NT2/D1 (cell line): ENCODE results near the gene CCDC57.

ENCODE experiments used
- YY1 ChIP-seq: IDR thresholded peaks from 2 replicates; pipeline ENCODE4 v1.6.1; 2011; ENCODE audit not compliant: insufficient read length, insufficient read depth
- ZNF274 ChIP-seq: IDR thresholded peaks from 2 replicates; pipeline ENCODE4 v1.6.1; 2011; ENCODE audit warnings: mild to moderate bottlenecking, low read depth, low read length

GRCh38 chr17:82092628-82092994 lies 120.0 kb downstream of the CCDC57 start:
- TF ChIP-seq YY1 (no peak), ZNF274 (no peak)
